ENCODE measurements around the gene KAT2B.
"Not testable (repeated sequence)": the region's sequence is repeated elsewhere in the genome, so short reads cannot be mapped to it uniquely, and the experiment has no call there.

KAT2B gene

DNA sequence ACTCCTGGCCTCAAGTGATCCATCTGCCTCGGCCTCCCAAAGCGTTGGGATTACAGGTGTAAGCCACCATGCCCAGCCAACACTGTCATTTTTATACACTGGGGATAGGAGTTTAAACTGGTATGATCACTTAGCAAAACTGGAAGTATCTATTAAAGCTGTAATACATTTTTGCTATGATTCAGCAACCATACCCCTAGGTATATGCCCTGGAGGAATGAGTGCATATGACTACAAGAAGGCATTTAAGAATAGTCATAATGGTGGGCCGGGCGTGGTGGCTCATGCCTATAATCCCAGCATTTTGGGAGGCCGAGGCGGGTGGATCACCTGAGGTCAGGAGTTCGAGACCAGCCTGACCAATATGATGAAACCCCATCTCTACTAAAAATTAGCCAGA, 8.3 kb upstream of the KAT2B start:
- H3K4me3 Mint-ChIP-seq; H3K36me3 Mint-ChIP-seq (ENCODE audit: low read depth); H3K4me1 Mint-ChIP-seq (ENCODE audit: low read depth); H3K27me3 Mint-ChIP-seq; H3K27ac Mint-ChIP-seq; H3K9me3 Mint-ChIP-seq; DNase-seq: not testable (repeated sequence)

DNA sequence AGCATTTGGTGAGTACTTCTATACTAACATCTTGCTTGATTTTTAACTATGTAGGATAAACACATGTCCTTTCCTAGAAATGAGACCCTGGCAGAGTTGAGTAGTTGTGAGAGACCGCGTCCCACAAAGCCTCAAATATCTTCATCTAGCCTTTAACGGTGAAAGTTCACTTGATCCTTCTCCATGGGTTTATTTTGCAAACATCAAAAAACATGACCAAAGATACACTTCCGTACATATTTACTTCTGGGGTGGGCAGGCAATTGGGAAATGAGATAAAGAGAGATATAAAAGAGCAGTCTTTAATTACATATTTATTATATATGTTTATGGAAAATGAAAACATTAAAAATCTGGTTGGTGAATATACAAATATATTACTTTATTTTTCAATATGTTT, 5.2 kb upstream of the KAT2B start:
- DNase-seq: no peak
- Mint-ChIP-seq H3K36me3 (ENCODE audit: low read depth) (no peaks in the 10 kb centered on the region), H3K27me3 (no peaks in the 10 kb centered on the region), H3K9me3 (no peaks in the 10 kb centered on the region), H3K4me1 (ENCODE audit: low read depth) (peaks cover 21% of the 10 kb centered on the region), H3K4me3 (no peak overlapping the region), H3K27ac (no peak overlapping the region)

DNA sequence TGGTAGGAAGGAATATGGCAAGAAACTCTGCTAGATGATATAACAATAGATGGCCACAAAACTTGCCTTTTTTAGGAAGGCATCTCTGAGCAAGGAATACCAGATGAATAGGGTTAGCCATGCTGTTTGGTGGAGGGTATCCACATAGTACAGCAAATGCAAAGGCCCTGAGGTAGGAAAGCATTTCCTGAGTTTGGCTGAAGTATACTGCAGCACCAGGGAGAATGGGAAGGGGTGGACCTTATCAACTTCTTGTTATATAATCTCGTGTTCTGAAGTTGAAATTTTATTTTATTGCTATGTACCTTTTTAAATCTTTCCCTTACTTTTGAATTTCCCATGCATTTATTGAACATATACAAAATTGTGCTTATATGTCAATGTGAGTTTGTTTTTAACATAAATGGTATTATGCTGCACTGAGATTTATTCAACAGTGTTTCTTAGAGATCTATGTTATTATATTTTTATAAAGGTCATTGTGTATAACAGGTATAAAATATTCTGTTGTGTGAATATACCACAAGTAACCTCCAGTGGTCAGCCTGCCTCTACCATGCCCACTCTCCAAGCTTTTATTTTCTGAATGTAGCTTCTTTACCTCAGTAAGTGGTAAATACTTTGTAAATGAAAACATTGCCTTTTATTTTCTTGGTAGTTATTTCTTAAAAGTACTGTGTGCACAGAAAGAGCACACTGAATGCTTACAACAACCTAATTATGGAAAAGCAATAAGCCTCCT, 2.8 kb upstream of the KAT2B start:
- Mint-ChIP-seq H3K4me1 (ENCODE audit: low read depth) (peaks cover 37% of the 10 kb centered on the region), H3K9me3 (no peaks in the 10 kb centered on the region), H3K4me3 (no peak overlapping the region), H3K36me3 (ENCODE audit: low read depth) (peaks cover 5% of the 10 kb centered on the region), H3K27ac (no peak overlapping the region), H3K27me3 (no peaks in the 10 kb centered on the region)
- DNase-seq: no peak

DNA sequence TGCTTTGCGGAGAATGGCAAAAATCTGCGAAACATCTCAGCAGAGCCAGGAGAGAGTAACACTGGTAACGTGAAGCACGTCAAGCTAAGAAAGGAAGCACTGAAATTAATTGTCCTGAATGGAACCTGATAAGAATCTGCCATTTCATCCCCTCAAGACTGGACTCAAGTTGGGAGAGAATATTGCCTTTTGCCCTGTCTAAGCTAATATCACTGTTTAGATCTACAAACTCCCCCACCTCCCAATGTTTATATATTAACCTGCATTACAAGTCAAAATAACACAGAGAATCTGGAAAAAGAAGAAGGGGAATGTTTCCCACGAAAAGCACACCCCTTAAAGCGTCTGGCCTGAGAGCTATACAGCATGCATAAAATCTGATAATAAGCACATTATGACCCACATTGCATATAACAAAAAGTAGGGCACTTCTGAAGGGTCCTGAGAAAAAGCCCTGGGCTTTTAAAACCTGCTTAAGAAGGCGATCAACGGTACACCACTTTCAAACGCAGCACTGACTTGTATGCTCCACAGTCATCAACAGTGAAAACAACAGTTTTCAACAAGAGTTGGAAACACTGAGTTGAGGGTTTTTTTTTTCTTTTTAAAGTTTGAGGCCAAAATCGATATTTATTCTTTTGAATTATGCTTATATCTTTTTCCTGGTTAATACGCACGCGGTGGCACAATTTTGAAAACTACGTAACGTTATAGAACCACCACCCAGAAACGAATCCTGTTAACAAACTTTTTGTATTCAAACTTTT, 1.4 kb upstream of the KAT2B start:
- Mint-ChIP-seq H3K27me3 (no peaks in the 10 kb centered on the region), H3K27ac (peak overlapping the region; percentile 92), H3K36me3 (ENCODE audit: low read depth) (peaks cover 5% of the 10 kb centered on the region), H3K4me3 (peak overlapping the region; percentile 83), H3K4me1 (ENCODE audit: low read depth) (peaks cover 50% of the 10 kb centered on the region), H3K9me3 (no peaks in the 10 kb centered on the region)
- no peak for DNase-seq

DNA sequence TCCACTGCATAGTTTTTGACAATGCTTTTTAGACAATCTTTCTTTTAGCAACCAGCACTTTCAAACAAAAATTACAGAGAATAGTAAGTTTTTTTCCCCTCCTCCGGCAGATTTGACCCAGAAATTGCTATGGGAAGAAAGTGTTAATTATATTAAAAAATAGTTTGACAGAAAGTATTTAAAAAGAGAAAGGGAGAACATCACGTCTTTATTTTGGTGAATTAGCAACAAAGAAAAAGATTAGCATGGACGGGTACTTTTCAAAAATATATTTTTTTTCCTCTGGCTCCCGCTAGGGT, 831 bp upstream of the KAT2B start:
- no peak for DNase-seq

GRCh38 chr3:20040548-20041196, 426 bp downstream of the KAT2B start:
- Mint-ChIP-seq H3K27ac (peak overlapping the region; percentile 94), H3K9me3 (no peaks in the 10 kb centered on the region), H3K4me1 (ENCODE audit: low read depth) (peaks cover 62% of the 10 kb centered on the region), H3K4me3 (peak overlapping the region; percentile 91), H3K27me3 (no peaks in the 10 kb centered on the region), H3K36me3 (ENCODE audit: low read depth) (peaks cover 5% of the 10 kb centered on the region)
- DNase-seq: peak; percentile 79

More for the DNA sequence above, 831 bp upstream of the KAT2B start:
- peak overlapping the region; percentile 83 for H3K4me3 Mint-ChIP-seq
- peak overlapping the region; percentile 92 for H3K27ac Mint-ChIP-seq
- H3K4me1 Mint-ChIP-seq (ENCODE audit: low read depth): peaks cover 56% of the 10 kb centered on the region
- no peaks in the 10 kb centered on the region for H3K27me3 Mint-ChIP-seq
- no peaks in the 10 kb centered on the region for H3K9me3 Mint-ChIP-seq
- H3K36me3 Mint-ChIP-seq (ENCODE audit: low read depth): peaks cover 5% of the 10 kb centered on the region

DNA sequence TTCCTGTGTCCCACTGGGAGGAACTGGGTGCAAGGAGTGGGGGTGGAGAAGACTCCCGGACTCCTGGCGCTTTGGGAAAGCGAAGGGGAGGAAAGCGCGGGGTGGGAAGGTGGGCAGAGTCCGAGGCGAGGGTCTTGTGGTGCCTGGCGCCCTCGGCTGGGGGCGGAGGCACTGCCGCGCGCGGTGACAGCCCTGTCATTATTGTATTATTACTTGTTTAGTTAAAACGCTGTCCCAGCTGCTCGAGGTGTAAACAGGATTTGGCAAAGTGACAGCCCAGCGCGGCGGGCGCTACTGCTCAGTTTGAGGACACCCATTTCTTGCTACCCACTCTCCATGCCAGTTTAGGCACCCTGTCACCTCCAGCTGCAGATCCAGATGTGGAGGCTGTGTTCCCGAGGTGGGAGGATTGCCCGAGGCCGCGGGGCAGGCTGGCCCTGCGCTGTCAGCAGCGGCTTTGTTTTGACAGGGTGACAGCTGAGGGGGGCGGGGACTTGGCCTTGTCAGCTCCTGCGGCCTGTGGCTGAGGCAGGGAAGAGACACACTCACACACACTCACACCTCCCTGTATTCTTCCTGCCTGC, 1.0 kb downstream of the KAT2B start:
- no peaks in the 10 kb centered on the region for H3K9me3 Mint-ChIP-seq
- peaks cover 69% of the 10 kb centered on the region for H3K4me1 Mint-ChIP-seq (ENCODE audit: low read depth)
- H3K27me3 Mint-ChIP-seq: no peaks in the 10 kb centered on the region
- DNase-seq: peak; percentile 84
- peak overlapping the region; percentile 94 for H3K27ac Mint-ChIP-seq
- H3K36me3 Mint-ChIP-seq (ENCODE audit: low read depth): peaks cover 10% of the 10 kb centered on the region
- peak overlapping the region; percentile 91 for H3K4me3 Mint-ChIP-seq

GRCh38 chr3:20042331-20042730, 2.1 kb downstream of the KAT2B start:
- peaks cover 12% of the 10 kb centered on the region for H3K36me3 Mint-ChIP-seq (ENCODE audit: low read depth)
- peaks cover 73% of the 10 kb centered on the region for H3K4me1 Mint-ChIP-seq (ENCODE audit: low read depth)
- H3K27me3 Mint-ChIP-seq: no peaks in the 10 kb centered on the region
- peak overlapping the region; percentile 94 for H3K27ac Mint-ChIP-seq
- DNase-seq: no peak
- peak overlapping the region; percentile 91 for H3K4me3 Mint-ChIP-seq
- H3K9me3 Mint-ChIP-seq: no peaks in the 10 kb centered on the region

DNA sequence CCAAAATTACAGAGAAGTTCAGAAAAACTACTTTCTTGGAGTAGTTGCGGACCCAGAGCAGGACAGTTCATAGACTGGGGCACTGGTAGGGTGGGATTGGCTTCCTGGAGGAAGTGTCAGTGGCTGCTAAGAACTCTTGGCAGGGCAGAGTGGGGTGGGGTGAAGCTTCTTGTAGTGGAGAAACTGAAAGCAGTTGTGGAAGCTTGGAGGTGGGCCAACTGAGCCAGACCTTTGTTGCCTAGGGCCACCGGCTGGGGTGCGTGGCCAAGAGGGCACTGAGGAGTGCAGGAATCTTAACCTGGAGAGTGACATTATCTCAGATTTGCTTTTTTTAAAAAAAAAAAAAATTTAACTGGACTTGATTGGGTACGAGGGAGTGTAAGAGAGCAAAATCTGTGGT, 3.1 kb downstream of the KAT2B start:
- H3K27me3 Mint-ChIP-seq: no peaks in the 10 kb centered on the region
- H3K4me3 Mint-ChIP-seq: peak overlapping the region; percentile 70
- H3K9me3 Mint-ChIP-seq: no peaks in the 10 kb centered on the region
- peaks cover 74% of the 10 kb centered on the region for H3K4me1 Mint-ChIP-seq (ENCODE audit: low read depth)
- H3K27ac Mint-ChIP-seq: peak overlapping the region; percentile 85
- DNase-seq: peak; percentile 49
- H3K36me3 Mint-ChIP-seq (ENCODE audit: low read depth): peaks cover 14% of the 10 kb centered on the region

GRCh38 chr3:20043825-20044224, 3.6 kb downstream of the KAT2B start:
- peak overlapping the region; percentile 85 for H3K27ac Mint-ChIP-seq
- no peaks in the 10 kb centered on the region for H3K9me3 Mint-ChIP-seq
- H3K4me3 Mint-ChIP-seq: peak overlapping the region; percentile 70
- H3K36me3 Mint-ChIP-seq (ENCODE audit: low read depth): peaks cover 14% of the 10 kb centered on the region
- peaks cover 72% of the 10 kb centered on the region for H3K4me1 Mint-ChIP-seq (ENCODE audit: low read depth)
- no peaks in the 10 kb centered on the region for H3K27me3 Mint-ChIP-seq
- no peak for DNase-seq

DNA sequence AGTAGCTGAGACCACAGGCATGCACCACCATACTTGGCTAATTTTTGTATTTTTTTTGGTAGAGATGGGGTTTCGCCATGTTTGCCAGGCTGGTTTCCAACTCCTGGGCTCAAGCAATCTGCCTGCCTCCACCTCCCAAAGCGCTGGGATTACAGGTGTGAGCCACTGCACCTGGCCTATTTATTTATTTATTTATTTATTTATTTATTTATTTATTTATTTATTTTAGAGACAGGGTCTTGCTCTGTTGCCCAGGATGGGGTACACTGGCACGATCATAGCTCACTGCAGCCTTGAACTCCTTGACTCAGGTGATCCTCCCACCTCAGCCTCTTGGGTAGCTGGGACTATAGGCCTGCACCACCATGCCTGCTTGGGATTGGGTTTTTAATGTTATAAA, 4.9 kb downstream of the KAT2B start:
- Mint-ChIP-seq H3K4me1 (ENCODE audit: low read depth) (peaks cover 76% of the 10 kb centered on the region), H3K36me3 (ENCODE audit: low read depth) (peaks cover 20% of the 10 kb centered on the region)
- not testable (repeated sequence) for DNase-seq, H3K9me3 Mint-ChIP-seq, H3K4me3 Mint-ChIP-seq, H3K27me3 Mint-ChIP-seq, H3K27ac Mint-ChIP-seq

DNA sequence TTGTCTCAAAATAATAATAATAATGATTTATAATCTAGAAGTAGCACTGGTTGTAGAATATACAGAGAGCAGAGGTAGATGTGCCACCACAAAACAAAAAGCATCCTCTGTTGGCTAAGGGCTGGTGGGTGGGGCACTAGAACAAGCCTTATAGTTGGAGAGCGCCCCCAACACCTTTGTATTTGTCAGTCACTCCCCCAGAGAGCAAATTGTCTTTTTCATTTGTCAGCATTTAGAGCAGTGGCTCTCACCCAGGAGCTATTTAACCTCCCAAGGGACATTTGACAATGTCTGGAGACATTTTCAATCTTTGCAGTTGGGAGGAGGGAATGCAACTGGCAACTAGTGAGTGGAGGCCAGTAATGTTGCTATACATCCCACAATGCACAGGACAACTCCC, 6.3 kb downstream of the KAT2B start:
- Mint-ChIP-seq H3K4me3 (no peak overlapping the region), H3K27ac (no peak overlapping the region), H3K27me3 (no peaks in the 10 kb centered on the region), H3K36me3 (ENCODE audit: low read depth) (peaks cover 16% of the 10 kb centered on the region), H3K4me1 (ENCODE audit: low read depth) (peaks cover 80% of the 10 kb centered on the region), H3K9me3 (no peaks in the 10 kb centered on the region)
- no peak for DNase-seq

- peaks cover 80% of the 10 kb centered on the region for H3K4me1 Mint-ChIP-seq (ENCODE audit: low read depth)
These were observed 7.1 kb downstream of the KAT2B start for GRCh38 chr3:20047341-20047779.

DNA sequence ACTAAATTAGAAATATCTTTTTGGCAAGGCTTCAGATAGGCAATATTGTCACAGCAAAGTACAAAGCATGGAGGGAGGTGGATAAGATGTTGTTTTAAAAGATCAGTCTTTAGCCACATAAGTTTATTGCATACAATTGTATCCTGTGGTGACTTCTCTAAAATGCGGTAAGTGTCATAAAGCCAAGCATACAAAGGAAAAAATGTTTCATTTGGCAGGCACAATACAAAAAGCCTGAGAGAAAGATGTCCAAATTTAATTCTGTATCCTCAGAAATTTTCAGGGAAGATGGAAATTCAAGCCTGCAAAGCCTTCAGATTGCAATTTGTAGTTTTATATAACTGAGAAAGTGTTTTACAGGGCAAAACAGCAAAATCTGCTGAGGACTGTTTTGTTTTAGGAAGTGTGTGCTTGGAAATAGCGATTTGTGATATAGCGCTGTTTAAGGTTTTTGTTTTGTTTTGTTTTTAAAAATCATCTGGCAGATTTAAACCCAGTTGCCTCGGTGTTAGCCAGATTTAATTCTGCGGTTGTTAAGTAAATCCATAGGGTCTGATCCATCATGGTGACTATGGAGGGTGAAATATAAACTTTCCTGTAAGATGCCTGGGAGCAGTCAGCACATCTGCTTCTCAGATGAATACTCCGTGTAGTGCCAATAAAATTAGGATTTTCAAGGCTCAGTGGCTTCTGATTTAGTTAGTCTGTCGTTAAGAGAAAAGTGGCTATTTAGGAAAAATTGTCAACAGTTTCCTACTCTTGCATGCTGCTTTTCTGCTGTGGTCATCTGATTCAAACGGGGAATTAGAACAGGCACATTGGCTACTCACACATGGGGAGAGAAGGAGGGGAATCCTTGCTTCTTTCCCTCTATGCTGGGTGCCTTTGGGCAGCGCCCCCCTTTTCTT, 8.0 kb downstream of the KAT2B start:
- H3K27me3 Mint-ChIP-seq: no peaks in the 10 kb centered on the region
- H3K4me3 Mint-ChIP-seq: no peak overlapping the region
- no peak for DNase-seq
- peaks cover 16% of the 10 kb centered on the region for H3K36me3 Mint-ChIP-seq (ENCODE audit: low read depth)
- H3K9me3 Mint-ChIP-seq: no peaks in the 10 kb centered on the region
- peaks cover 80% of the 10 kb centered on the region for H3K4me1 Mint-ChIP-seq (ENCODE audit: low read depth)
- H3K27ac Mint-ChIP-seq: peak overlapping the region; percentile 26

More at GRCh38 chr3:20047341-20047779, 7.1 kb downstream of the KAT2B start:
- peaks cover 16% of the 10 kb centered on the region for H3K36me3 Mint-ChIP-seq (ENCODE audit: low read depth)
- H3K27me3 Mint-ChIP-seq: no peaks in the 10 kb centered on the region
- H3K27ac Mint-ChIP-seq: peak overlapping the region; percentile 26
- no peak overlapping the region for H3K4me3 Mint-ChIP-seq
- DNase-seq: no peak
- H3K9me3 Mint-ChIP-seq: no peaks in the 10 kb centered on the region
